GM19452 (cell line): ENCODE measurements around the gene ZNF512B.

Source experiments
- ATAC-seq: cut with Tn5 transposase; IDR thresholded peaks from one replicate; pipeline ENCODE4 v1.9.1; 2021; ENCODE audit not compliant: unreplicated experiment

The ZNF512B gene

DNA sequence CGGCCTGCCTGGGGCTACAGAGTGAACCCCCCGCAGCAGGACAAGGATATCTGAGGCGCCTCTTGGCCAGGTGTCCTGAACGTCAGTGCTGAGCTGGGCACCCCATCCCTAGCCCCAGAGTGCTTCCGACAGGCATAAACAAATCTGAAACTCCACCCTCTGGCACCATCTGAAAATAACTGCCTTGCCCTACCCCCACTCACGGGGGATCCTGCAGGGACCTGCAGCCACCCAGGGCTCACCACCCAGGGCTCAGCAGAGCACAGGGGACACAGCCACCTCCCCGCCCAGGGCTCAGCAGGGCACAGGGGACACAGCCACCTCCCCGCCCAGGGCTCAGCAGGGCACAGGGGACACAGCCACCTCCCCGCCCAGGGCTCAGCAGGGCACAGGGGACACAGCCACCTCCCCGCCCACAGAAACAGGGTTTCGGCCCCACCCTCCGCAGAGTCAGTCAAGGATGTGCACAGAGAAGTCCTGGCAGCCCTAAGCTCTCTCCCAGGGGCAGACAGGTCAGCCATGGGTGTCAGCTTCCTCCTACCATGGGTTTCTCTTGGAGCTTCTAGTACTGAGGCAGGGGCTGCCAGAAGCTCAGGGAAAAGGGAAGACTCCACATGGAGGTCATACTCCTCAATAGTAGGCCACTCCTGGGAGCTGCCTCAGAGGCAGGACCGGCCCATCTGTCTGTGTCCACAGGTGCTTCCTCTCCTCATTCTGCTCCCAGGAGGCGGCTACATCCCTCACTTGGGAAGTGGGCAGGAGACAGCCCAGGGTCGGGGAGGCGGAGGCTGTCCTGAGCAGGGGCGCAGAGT is 18.1 kb downstream of the ZNF512B start:
- no peak for ATAC-seq

DNA sequence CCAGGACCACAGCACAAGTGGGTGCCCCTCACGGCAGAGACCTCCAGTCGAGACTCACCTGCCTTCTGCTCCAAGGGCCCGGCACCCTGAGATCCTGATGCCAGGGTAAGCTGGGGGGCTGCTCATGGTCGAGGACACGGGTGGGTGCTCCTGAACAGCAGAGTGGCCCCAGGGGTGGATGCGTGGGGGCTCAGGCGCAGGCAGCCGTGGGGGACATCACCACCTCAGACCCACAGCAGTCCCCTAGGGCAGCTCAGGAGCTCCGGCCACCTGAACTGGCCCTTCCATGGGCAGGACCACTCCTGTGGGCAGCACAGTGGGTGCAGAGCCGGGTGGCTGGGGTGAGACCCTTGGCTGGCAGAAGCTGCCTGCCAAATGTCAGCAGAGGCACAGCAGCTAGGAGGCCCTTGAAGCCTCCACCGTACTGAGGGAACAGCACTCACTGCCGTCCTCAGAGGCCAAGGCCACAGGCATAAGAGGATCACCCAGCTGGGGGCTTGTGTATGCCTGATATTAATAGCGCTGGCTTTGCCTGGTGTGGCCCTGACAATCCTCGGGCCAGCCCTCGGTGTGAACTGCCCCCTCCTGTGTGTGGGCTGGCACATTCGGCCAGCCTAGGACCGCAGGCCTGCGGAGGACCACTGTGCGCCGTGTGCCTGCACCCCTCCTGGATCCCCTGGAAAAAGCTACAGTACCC is 18.9 kb downstream of the ZNF512B start:
- ATAC-seq: no peak

DNA sequence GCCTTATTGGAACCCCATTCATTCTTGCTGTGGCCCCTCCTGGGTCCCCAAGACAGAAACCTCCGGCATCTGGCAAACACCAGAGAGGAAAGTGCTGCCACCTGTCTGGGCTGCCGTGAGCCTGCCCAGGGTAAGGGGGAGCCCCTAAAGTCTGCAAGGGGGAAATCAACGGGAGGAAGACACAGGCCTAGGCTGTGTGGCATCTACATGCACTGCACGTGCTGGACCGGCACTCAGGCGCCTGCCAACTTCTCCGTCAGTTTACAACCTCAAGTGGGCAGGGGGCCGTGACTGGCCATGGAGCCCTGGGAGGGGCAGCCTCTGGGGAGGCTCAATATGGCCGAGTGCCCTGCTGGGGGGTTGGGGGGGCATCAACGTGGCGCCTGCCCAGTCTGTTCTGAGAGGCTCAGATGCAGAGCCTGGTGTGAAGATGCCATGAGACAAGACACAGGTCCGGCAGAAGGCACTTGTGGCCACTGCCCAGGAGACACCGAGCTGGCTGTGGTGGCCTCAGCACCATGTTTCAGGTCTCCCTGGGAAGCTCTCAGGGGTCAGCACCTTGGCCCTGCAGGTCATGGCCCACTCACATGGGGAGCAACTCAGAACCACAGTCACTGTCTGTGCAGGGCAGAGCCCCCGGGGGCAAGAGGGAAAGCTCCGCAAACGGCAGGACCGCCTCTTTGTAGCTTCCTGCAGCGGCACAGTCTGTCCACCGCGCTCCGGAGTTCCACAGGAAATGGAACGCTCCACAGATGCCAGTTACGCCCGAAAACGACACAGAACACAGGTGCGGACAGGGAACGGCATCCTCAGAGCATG is 21.9 kb downstream of the ZNF512B start:
- no peak for ATAC-seq

DNA sequence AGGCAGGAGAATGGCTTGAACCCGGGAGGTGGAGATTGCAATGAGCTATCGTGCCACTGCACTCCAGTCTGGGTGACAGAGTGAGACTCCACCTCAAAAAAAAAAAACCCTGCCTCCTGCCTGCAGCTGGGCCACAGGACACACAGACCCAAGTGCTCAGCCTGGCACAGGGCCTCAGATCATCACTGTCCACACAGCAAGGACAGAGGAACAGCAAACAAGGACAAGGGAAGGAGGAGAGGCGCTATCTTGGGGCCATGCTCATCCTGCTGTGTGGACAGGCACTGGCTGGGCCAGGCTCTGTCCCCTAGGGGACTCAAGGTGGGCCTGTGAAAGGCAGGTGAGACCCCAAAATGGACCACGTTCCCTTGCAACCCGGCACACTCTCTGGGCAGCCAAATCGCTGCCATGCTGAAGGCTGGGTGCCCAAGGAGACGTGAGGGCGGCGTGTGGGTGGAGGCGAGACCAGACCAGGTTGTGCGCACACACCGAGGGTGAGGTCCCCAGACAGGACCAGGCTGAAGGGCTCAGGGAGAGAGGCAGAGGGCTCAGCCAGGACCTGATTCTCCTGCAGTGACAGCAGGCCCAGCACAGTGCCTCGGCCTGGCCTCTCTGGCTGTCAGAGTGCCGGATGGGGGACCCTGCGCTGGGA is 22.6 kb downstream of the ZNF512B start:
- ATAC-seq: no peak

DNA sequence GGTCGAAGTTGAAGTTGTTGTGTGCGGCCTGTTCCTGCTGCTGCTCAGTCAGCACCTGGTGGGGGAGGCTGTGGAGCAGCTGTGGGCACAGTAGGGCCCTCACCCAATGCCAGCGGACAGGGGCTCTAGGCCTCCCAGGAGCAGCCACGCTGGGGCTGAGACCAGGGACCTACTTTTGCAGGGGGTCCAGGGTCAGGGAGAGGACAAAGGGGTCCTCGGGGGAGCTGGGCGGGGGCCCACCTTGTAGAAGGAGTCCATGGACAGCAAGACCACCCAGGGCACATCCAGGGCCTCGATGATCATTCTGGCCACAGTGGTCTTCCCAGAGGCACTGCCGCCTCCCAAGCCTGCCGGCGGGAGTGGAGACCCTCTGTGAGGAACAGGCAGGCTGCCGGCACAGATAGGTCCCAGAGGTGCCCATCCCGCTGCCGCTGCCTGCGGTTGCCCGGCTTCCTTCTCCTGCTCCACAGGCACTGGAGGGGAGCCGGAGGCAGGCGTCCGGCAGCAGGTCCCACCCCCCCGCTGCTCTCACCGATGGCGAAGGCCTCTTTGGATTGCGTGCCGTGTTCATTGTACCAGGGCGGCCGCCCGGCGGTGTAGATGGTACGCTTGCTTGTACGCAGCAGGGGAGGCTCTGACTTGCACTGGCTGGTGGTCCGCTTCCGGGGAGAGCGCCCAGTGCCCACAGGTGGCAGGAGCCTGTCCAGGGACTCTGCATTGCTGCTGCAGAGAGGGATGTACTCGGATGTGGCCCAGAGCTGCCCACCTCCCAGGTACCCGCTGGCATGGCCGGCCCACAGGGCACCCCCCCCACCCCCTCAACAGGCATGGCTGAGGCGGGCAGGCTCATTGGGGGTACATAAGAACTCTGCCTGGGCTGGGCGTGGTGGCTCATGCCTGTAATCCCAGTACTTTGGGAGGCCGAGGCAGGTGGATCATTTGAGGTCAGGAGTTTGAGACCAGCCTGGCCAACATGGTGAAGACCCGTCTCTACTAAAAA is 23.5 kb downstream of the ZNF512B start:
- ATAC-seq: no peak

DNA sequence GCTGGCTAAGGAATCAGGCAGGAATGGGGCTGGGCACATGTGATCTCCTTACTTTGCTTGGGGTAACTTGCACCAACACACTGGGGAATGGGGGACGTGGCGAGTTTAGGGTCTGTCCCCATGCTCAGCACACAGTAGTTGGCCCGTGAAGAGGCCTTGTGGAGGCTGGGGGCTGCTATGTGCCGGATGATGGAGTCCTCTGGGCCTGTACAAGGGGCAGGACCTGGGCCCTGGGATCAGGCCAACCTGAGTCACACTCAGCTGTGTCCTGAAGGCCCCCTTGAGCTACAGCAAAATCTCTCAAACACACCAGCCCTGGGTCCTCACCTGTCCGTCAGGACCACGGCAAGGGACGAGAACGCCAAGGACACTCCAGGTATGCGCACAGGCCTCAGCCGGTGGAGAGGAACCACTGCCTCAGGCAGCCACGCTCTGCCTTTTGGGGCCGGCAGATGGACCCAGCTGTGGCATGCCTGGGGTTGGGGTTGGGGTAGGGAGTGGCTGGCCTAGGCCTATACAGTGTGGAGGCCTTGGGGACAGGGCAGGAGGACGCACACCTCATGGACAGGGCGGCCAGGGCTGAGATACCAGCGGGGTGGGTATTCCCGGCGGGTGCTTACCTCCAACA is 24.6 kb downstream of the ZNF512B start:
- no peak for ATAC-seq

DNA sequence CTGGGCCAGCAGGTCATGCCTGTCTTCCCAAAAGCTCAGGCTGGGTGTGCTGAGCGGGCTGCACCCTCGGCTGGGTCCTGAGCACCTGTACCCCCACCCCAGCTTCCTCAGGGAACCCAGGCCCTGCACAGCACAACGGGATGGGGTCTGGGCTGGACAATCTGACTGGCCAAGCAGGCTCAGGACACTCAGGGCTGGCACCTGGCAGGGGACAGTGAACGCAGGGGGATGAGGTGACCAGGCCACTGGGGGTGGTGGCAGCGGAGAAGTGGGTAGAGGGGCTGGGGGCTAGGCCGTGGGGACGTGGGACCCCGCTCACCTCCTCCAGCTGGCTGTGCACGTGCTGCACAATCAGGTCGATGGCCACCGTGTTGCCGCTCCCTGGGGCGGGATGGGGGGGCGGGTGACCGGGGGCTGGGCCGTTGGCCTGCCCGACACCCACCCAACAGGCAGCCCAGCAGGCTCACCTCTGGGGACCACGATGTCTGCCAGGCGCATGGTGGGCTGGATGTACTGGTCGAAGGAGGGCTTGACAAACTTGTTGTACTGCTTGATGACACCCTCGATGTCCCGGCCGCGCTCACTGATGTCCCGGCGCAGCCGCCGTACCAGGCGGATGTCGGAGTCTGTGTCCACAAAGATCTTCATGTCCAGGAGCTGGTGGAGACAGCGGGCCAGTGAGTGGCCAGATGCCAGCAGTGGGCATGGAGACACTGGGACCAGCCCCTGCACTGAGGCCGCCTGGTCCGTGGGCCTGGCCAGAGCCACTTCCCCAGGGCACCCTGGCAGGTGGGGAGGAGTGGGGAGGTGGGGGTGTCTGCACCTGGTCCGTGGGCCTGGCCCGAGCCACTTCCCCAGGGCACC is 25.4 kb downstream of the ZNF512B start:
- ATAC-seq: no peak

DNA sequence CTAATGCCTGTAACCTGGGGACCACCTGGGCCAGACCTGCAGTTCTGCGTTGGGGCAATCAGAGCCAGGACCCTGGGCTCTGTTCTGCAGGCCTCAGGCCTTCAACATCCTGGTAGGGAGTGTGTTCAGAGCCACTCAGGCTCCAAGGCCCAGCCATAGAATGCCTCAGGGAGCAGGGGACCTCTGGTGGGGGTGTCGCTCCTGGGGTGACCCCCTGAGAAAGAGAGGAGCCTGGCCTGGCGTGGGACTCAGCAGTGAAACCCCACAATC is 26.0 kb downstream of the ZNF512B start:
- ATAC-seq: no peak

DNA sequence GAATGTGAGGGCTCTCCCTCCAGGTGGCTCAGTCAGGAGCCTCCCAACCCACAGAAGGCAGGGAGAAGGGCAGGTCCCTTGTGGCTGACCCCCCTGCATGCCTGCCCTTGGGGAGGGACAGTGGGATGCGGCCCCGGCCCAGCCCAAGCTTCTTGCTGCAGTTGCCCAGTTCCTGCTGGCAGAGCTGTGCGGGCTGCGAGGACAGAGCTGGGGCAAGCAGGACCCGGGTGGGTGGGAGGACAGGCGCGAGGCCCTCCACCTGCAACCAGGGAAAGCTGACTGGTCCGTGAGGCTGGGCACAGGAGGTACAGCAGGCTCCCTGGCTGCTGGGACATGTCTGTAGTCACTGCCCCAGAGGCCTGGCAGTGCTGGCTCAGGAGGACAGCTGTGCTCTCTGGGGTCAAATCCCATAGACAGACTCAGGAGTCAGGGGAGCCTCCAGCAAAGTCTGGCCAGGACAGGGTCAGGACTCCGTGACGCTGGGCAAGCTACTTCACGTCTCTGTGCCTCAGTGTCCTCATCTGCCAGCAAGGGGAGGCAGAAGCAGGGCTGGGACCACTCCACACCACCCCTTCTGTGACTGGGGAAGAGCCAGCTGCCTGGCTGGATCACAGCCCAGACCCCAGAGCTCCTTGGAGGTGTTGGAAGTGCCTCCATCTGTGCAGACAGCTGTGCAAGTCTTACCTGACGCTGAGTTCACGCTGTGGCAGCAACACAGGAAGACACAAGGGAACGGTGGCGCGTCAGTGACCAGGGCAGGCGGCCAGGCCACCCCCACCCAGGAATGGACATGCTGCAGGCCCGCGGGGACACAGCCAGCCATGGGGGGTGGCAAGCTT is 26.5 kb downstream of the ZNF512B start:
- ATAC-seq: no peak

DNA sequence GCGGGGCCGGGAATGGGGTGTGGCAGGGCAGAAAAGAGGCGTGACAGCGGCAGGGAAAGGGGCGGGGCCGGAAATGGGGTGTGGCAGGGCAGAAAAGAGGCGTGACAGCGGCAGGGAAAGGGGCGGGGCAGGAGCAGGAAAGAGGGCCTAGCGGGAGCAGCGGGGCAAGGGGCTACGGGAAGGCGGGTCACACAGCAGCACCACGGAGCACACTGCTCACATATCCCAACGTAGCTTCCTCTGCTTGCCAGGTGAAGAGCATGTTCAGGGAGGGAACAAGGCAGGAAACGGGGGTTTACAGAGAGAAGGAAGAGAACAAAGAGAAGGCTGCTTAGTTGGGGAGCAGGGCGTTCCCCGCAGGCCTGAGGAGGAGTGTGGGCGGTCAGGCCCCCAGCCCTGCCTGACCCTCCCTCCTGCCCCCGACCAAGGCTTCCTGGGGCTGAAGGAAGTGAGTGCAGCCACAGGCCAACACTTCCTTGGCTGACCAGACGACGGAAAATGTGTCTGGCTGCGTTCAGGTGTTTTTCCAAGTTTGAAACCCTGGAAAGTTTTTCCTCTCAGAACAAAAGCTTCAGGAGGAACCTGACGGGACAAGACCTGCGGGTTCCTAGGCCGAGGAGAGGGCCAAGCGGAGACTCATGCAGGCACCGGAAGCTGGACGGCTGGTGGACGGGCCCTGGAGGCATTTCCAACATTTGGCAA is 27.3 kb downstream of the ZNF512B start:
- no peak for ATAC-seq

DNA sequence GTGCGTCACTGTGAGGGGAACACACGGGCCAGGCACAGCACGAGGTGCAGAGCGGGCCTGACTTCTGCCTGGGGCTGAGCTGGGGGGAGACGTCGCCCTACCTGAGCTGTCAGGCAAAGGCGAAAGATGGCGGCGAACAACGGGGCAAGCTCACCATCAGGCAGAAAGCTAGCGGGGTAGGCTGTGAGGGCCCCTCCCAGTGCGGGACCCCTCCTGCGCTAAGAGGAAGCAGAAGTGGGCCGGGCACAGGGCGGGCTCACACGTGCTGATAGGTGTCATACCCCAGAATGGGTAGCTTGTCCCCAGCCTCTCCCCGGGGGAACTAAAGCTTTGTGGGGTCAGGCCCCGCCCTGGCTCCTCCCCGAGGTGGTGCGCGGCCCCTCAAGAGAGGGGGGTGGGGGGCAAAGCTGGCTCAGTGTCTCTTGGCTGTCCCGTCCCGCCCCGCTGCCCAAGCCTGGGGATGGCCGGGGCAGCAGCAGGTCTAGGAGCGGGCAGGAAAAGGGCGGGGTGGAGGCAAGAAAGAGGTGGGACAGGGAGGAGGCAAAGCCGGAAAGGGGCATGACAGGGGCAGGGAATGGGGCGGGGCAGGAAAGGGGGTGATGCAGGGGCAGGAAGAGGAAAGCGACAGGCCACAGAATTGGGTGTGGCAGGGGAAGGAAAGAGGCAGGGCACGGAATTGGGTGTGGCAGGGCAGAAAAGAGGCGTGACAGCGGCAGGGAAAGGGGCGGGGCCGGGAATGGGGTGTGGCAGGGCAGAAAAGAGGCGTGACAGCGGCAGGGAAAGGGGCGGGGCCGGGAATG is 28.2 kb downstream of the ZNF512B start:
- ATAC-seq: no peak

DNA sequence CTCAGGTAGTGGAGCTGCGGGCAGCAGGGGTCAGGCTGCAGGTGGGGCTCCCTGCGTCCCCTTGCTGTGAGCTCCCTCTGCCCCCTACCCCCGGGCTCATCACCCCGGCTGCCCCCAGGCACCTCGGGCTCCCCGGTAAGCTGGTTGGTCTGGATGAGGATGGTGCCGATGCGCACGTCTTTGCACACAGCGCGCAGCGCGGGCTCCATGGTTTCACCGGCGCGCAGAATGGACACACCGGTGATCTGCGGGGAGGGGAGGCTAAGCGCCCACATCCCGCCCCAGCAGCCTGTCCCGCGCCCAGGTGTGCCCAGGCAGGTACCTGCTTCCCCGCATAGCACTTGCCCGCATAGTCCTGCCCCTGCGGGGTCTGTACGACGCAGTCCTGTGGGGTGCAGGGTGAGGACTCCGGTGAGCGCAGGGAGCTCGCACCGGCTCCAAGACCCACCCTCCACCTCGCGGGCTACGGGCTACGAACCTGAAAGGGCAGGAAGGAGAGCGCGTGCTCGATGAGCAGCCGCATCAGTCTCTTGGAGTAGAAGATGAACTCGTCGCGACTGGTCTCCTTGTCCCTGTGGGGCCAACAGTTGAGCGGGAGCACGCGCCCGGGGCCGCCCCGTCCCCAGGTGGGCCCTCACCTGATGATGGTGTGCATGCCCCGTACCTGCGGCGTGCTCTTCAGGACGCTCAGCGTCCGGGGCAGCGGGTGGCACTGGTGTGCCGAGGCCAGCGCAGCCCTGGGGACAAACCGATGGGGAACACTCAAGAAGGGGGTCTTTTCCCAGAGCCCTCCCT is 29.1 kb downstream of the ZNF512B start:
- ATAC-seq: no peak

DNA sequence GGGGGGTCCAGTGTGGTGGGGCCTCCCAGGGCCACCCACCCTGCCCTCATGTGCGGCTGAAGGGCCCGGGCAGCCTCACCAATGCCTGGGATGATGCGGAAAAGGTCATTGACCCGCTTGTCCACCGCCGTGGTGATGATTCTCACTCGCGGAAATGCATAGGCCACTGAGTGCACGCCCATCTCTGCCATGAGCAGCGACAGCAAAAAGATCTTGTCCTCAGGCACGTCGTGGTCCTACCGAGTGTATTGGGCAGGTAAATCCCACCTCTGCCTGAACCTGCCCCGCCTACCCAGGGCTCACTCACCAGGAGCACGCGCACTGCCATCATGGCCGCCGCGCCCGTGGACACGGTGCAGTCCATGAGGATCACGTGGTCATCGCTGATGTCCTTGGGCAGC is 29.7 kb downstream of the ZNF512B start:
- ATAC-seq: no peak

DNA sequence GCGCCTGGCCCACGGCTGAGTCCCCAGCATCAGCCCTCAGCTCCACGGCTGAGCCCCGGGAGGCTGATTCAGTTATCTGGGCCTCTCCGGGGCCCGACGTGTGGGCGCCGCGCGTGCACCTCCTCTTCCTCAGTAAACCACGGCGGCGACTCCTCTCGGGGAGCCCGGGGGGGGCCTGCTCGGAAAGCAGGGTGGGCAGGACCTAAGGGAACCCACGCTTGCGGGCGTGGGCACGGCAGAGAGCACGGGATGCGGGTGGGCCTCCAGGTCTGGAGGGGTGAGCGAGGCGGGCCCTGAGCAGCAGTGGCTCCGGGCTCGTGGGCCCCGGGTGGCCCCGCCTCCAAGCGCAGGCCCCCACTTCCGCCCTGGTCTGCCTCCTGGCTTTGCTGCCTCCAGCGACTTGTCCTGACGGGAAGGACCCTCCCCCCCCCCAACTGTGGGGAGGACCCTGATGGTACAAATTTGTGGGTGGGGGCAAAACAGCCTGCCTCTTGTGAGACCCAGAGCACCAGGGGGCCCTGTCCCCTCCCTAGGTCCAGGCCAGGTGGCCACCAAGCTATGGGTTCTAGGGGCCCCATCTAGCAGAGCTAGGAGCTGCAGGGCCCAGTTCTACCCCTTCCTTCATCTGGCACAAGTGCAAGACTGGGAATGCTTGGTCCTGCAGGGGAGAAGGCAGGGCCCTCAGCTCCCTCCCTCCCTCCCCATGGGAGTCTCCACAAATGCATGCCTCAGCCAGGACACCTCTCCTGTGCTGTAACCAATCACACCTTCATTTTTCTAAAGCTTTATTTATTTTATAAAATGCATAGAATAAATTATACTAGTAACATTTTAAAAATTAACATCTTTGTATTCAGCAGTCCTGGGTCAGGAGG is 30.4 kb downstream of the ZNF512B start:
- ATAC-seq: no peak

DNA sequence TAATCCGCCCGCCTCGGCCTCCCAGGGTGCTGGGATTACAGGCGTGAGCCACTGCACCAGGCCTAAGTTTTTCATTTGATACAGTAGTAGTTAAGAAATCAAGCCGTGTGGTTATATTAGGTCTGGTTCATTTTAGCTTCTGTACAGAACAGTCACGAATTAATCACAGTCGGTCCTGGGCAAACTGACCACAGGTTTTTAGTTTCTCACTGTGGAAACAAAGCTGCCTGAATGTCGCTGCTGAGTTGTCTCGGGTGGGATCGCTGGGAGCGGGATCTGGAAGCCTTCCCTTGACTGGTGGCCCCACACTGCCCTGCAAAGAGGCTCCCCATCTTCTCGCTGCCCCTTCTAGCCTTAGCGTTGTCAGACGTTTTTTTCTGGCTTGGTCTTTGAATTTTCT is 32.1 kb downstream of the ZNF512B start:
- ATAC-seq: no peak
